ENCODE measurements around the gene TAF1L.

Gene TAF1L

DNA sequence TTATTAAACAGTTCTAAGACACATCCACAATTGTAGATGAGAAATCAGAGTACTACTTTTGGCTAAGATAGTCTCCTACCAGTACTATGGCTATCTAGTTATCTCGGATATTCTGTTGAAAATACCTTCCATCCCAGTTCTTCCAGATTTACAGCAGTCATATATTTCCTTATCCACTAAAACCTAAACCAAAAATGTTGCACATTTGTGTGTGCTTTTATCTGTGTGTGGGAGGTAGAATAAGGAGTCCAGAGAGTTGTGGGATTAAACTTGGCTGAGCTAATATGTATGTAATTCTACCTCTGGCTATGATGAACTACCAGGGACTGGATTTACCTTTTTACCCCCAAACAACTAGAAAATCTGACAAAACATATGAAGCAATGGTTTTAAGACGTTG is 45.0 kb downstream of the TAF1L start:
- no peak for DNase-seq

DNA sequence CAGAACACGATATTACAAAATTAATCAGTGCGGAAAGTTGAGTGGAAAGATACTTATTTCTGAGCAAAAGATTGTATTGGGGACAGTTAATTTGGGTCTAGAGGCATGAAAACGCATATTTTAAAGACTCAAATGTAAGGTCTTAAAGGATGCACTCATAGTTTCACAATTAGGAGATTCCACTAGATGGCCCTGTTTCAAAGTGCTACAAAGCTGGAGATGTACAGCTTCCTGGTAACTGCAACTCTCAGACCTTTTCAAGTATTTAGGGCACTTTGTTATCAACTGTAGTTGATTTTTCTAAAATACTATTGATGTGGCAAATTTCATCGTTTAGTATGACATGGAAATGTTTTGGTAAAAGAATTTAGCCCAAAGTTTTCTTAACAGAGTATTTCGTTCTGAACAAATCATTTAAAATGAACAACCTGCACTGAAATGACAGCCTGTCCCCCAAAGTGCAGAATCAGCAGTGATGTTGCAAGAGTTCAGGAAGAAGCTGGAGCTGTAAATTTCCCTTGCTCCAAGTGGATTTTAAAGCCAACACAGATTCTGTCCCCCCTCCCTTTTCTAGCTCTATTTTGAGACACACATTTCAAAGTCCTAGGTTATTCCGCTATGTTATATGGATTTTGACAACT is 46.3 kb downstream of the TAF1L start:
- DNase-seq: no peak

DNA sequence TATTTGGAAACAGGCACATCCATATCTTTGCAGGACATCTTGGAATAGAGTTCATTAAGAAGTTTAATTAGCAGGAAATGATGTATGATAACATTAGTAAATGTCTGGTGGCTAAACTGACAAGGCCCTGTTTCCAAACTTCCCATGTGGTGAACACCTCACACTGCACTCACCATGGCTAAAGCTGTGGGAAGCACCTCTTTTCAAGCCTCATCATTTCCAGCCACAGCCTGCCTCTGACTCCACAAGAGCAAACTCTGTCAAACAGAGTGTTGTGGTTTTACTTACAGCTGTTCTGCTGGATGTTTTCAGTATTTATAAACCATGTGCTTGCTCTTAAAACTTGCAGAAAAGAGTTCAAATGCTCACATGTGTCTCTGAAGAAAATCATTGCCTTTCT is 47.6 kb downstream of the TAF1L start:
- DNase-seq: no peak

DNA sequence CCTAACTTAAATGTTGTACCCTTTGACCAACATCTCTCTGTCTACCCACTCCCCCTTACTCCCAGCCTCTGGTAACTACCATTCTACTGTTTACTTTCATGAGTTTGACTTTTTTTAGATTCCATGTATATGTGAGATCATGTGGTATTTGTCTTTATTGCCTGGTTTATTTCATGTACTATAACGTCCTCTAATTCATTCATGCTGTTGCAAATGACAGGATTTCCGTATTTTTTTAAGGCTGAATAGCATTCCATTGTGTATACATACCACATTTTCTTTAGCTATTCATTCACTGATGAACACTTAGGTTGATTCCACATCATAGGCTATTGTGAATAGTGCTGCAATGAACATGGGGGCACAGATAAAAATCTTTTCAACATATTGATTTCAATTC is 50.7 kb downstream of the TAF1L start:
- DNase-seq: no peak

DNA sequence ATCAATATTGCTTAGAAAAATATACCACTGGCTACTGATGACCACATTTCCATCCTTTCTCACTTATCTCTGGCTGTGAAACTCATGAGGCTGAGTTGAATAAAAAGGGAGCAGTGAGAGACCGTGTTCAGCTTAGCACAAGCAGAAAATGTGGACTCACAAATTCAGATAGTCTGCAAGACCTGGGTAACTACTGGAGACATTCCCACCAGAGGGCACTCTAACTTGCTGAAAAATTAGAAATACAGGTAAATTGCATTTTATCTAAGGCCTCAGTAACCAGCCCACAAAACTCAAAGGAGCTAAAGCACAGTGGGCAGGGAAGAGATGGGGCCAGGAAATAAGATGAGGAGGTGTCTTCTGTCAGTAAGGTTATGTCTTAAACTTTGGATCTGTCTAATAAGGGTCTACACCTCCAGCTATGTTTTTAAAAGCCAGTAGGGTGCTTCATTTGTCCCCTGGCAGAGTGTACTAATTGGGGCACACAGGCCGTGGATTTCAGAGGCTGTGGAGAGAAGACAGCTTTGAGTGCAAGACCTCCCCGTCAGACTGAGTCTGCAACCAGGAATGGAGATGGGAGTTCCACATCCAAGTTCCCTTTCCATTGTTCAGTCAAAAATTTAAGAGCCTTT is 53.8 kb downstream of the TAF1L start:
- peak; percentile 17 for DNase-seq

DNA sequence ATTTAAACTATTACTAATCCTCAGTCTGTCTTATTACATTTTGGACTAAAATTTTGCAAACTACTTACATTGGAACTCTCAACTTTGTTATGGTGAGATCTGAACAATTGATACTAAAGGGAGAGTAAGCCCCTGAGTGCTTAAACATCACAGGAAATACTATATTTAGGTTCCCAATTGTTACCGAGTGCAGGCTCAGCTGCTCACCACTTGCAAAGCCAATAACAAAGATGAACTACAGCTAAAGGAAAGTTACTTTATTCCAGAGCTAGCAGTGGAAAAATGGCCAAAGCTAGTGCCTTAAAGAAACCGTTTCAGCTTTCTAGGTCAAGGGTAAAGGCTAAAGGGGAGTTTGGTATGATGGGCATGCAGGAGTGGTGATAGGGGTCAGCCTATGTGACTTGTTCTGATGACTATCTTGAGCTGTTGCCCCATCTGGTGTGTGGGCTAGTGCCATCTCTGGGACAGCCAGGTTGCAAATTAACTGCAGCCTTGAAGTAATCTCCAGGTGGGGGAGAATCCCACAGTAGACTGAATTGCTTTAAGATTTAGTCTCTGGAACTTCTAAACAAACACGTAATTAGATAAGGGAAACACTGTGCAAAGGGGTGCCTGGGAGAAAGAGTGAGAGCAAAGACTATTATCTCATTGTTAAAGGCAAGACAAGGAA is 54.7 kb downstream of the TAF1L start:
- no peak for DNase-seq

DNA sequence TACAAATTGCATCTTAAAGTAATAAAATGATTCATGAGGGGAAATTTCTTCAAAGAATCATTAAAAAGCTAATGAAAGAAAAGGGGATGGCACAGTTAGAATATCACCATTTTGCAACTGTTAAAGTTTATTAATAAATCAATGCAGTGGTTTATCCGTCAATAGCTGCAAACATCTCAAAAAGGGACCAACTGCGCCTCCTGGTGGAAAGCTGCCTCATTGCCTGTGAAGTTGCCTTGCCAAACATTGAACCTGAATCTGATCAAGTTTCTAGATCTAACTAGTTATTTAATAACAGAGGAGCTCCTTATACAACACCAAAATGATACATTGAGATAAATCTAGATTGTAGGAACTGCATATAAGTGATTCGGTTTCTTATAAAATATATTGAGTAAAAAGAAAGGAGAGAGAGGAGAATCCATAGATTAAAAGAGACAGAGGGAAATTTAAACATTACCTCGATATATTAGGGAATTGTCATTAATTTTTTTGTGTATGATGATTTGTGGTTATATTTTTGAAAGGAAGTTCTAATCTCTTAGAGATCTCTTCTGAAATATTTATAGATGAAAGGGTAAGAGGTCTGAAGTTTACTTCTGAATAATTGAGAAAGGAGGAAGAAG is 55.6 kb downstream of the TAF1L start:
- peak; percentile 29 for DNase-seq
